AG04450 (cell line): Measurements from ENCODE around the gene TMEM151B. TPM values are rescaled to one million over a fixed set of nuclear protein-coding genes. Genes with fewer than 3 reads are reported as not detected.
"Not testable (repeated sequence)": the region's sequence is repeated elsewhere in the genome, so short reads cannot be mapped to it uniquely, and the experiment has no call there.

Experiments
- CTCF ChIA-PET: fragments of 300-600, 350-600 bp; formaldehyde crosslinking; extraction: SDS; loops from one replicate; lab custom pipeline; 2022; ENCODE audit warnings: antibody characterized with exemption, inconsistent platforms; lab: Charles Lee
- POLR2A ChIA-PET: fragments of 350-600 bp; formaldehyde crosslinking; extraction: SDS; loops from one replicate; lab custom pipeline; 2021; ENCODE audit warnings: antibody characterized with exemption, inconsistent platforms; lab: Yijun Ruan, JAX
- DNase-seq: peaks from one replicate; pipeline ENCODE4 v3.0.0-alpha.2; 2011; ENCODE audit warnings: low read depth, low spot score
- H3K27ac ChIP-seq: one replicate; pipeline ENCODE4 v1.5.1; 2012; ENCODE audit warnings: low read depth, low read length, control low read depth
- H3K27me3 ChIP-seq: one replicate; pipeline ENCODE4 v1.6.0; 2012; ENCODE audit warnings: low read length; ENCODE audit not compliant: control insufficient read depth, insufficient read depth
- H3K4me3 ChIP-seq: 2 replicates; pipeline ENCODE4 v1.5.1; 2011; ENCODE audit warnings: mild to moderate bottlenecking, low read depth, low read length, control low read depth
- H3K9me3 ChIP-seq: 2 replicates; pipeline ENCODE4 v1.5.1; 2012; ENCODE audit warnings: low read length; ENCODE audit not compliant: control insufficient read depth, insufficient read depth
- polyA plus RNA-seq: library from polyadenylated mRNA; depleted of rRNA; stranded (reverse); fragments of >200 nt; gene quantifications from 2 replicates; pipeline ENCODE4 v1.2.3, GENCODE V29; 2011
- TF ChIP-seq, protein P1 (sequence below): IDR thresholded peaks from 2 replicates; pipeline ENCODE4 v1.5.1; 2011; ENCODE audit warnings: low read depth, low read length, control low read depth, inconsistent platforms

Gene TMEM151B
- polyA plus RNA-seq, 1 experiment = not detected

DNA sequence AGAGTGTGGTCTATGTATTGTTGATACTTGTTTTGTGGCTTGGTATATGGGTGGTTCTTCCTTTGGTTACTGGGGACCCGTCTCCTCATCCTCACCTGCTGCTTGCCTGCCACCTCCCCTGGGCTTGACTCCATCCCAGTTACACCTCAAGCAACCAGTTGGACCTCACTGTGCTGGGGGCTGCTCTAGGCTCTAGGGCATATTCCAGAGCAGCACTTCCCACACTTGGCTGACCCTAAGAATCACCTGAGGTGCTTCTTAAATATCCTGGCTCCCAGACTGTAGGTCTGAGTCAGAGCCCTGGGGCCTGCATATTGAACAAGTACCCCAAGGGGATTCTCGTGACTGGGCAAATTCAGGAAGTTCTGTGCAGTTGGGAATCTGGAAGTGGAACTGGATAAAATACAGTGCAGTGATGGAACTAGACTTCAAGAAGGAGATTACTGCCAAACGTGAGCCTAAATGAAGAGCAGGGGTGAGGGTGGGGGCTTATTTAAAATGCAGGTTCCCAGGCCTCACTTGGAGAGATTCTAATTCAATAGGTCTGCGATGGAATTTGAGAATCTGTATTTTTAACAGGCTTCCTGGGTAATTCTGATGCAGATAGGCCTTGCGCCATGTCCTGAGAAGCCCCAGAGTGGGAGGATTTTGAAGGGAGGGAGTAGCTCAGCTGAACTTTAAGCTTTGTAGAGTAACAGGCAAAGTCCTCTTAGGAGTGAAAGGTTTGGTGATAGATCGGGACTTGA is 79.8 kb downstream of the TMEM151B start:
- Histone ChIP-seq H3K27me3 (peaks cover 16% of the 10 kb centered on the region), H3K9me3 (no peaks in the 10 kb centered on the region), H3K27ac (no peak overlapping the region), H3K4me3 (no peak overlapping the region)
- DNase-seq = no peak
- TF ChIP-seq, protein P1, sequence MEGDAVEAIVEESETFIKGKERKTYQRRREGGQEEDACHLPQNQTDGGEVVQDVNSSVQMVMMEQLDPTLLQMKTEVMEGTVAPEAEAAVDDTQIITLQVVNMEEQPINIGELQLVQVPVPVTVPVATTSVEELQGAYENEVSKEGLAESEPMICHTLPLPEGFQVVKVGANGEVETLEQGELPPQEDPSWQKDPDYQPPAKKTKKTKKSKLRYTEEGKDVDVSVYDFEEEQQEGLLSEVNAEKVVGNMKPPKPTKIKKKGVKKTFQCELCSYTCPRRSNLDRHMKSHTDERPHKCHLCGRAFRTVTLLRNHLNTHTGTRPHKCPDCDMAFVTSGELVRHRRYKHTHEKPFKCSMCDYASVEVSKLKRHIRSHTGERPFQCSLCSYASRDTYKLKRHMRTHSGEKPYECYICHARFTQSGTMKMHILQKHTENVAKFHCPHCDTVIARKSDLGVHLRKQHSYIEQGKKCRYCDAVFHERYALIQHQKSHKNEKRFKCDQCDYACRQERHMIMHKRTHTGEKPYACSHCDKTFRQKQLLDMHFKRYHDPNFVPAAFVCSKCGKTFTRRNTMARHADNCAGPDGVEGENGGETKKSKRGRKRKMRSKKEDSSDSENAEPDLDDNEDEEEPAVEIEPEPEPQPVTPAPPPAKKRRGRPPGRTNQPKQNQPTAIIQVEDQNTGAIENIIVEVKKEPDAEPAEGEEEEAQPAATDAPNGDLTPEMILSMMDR = no peak
- ChIA-PET POLR2A (no interaction called here), CTCF (no interaction called here)

DNA sequence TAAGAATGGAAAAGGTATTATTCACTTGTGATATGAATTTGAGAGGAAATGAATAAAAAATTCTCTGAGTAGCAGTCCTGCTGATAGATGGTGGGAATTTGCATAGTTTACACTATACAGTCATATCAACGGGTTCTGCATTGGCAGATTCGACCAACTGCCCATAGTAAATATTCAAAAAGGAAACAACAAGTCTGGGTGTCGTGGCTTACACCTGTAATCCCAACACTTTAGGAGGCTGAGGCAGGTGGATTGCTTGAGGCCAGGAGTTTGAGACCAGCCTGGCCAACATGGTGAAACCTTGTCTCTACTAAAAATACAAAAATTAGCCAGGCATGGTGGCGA is 80.4 kb downstream of the TMEM151B start:
- DNase-seq, H3K4me3 ChIP-seq, POLR2A ChIA-PET, H3K9me3 ChIP-seq, H3K27ac ChIP-seq, CTCF ChIA-PET: not testable (repeated sequence)
- peaks cover 14% of the 10 kb centered on the region for H3K27me3 ChIP-seq

GRCh38 chr6:44352259-44352658 is 82.0 kb downstream of the TMEM151B start:
- H3K9me3 ChIP-seq = no peaks in the 10 kb centered on the region
- no peak for DNase-seq
- TF ChIP-seq, protein P1 = no peak
- CTCF ChIA-PET = interaction anchor here (1.6 kb wide), 1 partner anchor 40 kb away, joined by 6 read pairs; the partner anchor contains the start of gene AARS2
- no peak overlapping the region for H3K27ac ChIP-seq
- no peak overlapping the region for H3K4me3 ChIP-seq
- H3K27me3 ChIP-seq = peaks cover 16% of the 10 kb centered on the region
- POLR2A ChIA-PET = no interaction called here

GRCh38 chr6:44353336-44353735 is 83.1 kb downstream of the TMEM151B start:
- no peak for DNase-seq
- Histone ChIP-seq H3K9me3 (no peaks in the 10 kb centered on the region), H3K27ac (no peak overlapping the region), H3K4me3 (no peak overlapping the region), H3K27me3 (peaks cover 18% of the 10 kb centered on the region)
- ChIA-PET POLR2A (no interaction called here), CTCF (no interaction called here)
- TF ChIP-seq, protein P1 = no peak

DNA sequence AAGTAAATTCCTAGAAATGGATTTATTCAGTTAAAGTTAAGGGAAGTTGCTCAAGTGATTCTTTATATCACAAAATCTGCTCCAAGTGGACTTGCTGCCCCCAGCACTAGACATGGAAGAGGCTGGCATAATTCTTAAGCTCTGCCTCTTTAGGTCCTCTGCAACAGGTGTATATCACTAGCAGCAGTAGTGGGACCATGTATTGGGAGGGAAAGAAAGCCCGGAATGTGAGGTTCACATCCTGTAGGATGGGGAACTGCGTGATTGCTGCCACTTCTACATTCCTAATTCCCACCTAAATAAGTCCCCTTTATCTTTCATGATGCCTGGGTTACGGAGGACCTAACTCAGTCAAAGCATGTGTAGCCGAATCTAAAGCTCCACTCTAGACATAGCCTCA is 85.4 kb downstream of the TMEM151B start:
- Histone ChIP-seq H3K27me3 (peaks cover 24% of the 10 kb centered on the region), H3K4me3 (no peak overlapping the region), H3K9me3 (no peaks in the 10 kb centered on the region; the same call in 1 of the 2 replicates), H3K27ac (no peak overlapping the region)
- no peak for DNase-seq
- ChIA-PET POLR2A (no interaction called here), CTCF (no interaction called here)
- TF ChIP-seq, protein P1 = no peak
